IMR-90 (cell line): ENCODE results near the gene TCOF1. TPM values are rescaled to one million over a fixed set of nuclear protein-coding genes. Genes with fewer than 3 reads are reported as not detected.
A peak's percentile ranks its signal among the peaks of the same experiment; 100 is the strongest.

Experiments
- ATAC-seq: fragments of 200-7000 bp; cut with Tn5 transposase; 2 replicates; pipeline ENCODE4 v1.9.1; 2020; ENCODE audit warnings: low read depth, mild to moderate bottlenecking, moderate library complexity
- BruUV-seq: library from RNA; stranded (reverse); fragments of 400-500 nt; replicated peaks from 2 replicates; lab custom pipeline; 2021; lab: Mats Ljungman, UMichigan
- CTCF ChIA-PET: fragments of 300-600 bp; formaldehyde crosslinking; extraction: SDS; loops from one replicate; lab custom pipeline; 2021; ENCODE audit warnings: antibody characterized with exemption; lab: Yijun Ruan, JAX
- POLR2A ChIA-PET: fragments of 300-600 bp; sonication (Branson Sonifier 250); formaldehyde crosslinking; loops from one replicate; lab custom pipeline; 2022; ENCODE audit warnings: antibody characterized with exemption; ENCODE audit not compliant: unreplicated experiment; lab: Charles Lee
- DNase-seq: peaks from one replicate; pipeline ENCODE4 v3.0.0; 2013
- H2AFZ ChIP-seq: replicated peaks from 2 replicates; pipeline ENCODE3; 2013; ENCODE audit warnings: low read length, mild to moderate bottlenecking; ENCODE audit not compliant: poor library complexity
- H2AK5ac ChIP-seq: 2 replicates; pipeline ENCODE4 v1.6.1; 2013; ENCODE audit warnings: low read depth, low read length, inconsistent platforms
- H2AK9ac ChIP-seq: replicated peaks from 2 replicates; pipeline ENCODE3; 2013; ENCODE audit warnings: mild to moderate bottlenecking, low read depth, low read length, moderate library complexity; ENCODE audit not compliant: poor library complexity
- H2BK120ac ChIP-seq: 2 replicates; pipeline ENCODE4 v1.6.1; 2013; ENCODE audit warnings: low read depth, low read length, inconsistent platforms
- H2BK15ac ChIP-seq: 3 replicates; pipeline ENCODE4 v1.6.1; 2013; ENCODE audit warnings: low read depth, low read length, inconsistent platforms
- H2BK20ac ChIP-seq: 2 replicates; pipeline ENCODE4 v1.6.1; 2013; ENCODE audit warnings: low read depth, mild to moderate bottlenecking, inconsistent platforms, low read length, moderate library complexity
- H2BK5ac ChIP-seq: 2 replicates; pipeline ENCODE4 v1.6.1; 2013; ENCODE audit warnings: mild to moderate bottlenecking, low read depth, low read length, inconsistent platforms; ENCODE audit not compliant: poor library complexity, severe bottlenecking
- H3K14ac ChIP-seq: replicated peaks from 2 replicates; pipeline ENCODE4 v1.6.1; 2013; ENCODE audit warnings: low read depth, low read length, inconsistent platforms
- H3K18ac ChIP-seq: 2 replicates; pipeline ENCODE4 v1.6.1; 2013; ENCODE audit warnings: low read depth, low read length, control low read depth
- H3K23ac ChIP-seq: 2 replicates; pipeline ENCODE4 v1.6.1; 2013; ENCODE audit warnings: low read depth, low read length, inconsistent platforms
- H3K27ac ChIP-seq: 2 replicates; pipeline ENCODE4 v1.5.1; 2013; ENCODE audit warnings: mild to moderate bottlenecking, control low read depth, low read length; ENCODE audit not compliant: insufficient read depth
- H3K27me3 ChIP-seq: 2 replicates; pipeline ENCODE4 v1.6.1; 2013; ENCODE audit warnings: low read length; ENCODE audit not compliant: control insufficient read depth, insufficient read depth
- H3K36me3 ChIP-seq: 2 replicates; pipeline ENCODE4 v1.6.1; 2013; ENCODE audit warnings: low read length, mixed read lengths; ENCODE audit not compliant: control insufficient read depth, insufficient read depth
- H3K4ac ChIP-seq: 2 replicates; pipeline ENCODE4 v1.6.1; 2013; ENCODE audit warnings: low read depth, low read length, inconsistent platforms
- H3K4me1 ChIP-seq: 2 replicates; pipeline ENCODE4 v1.6.1; 2013; ENCODE audit warnings: low read length, mixed read lengths; ENCODE audit not compliant: control insufficient read depth, insufficient read depth
- H3K4me2 ChIP-seq: 2 replicates; pipeline ENCODE4 v1.6.1; 2013; ENCODE audit warnings: low read depth, mild to moderate bottlenecking, control low read depth, low read length, moderate library complexity
- H3K4me3 ChIP-seq: 2 replicates; pipeline ENCODE4 v1.5.1; 2013; ENCODE audit warnings: low read depth, mild to moderate bottlenecking, control low read depth, low read length, moderate library complexity; ENCODE audit not compliant: insufficient read depth
- H3K56ac ChIP-seq: 2 replicates; pipeline ENCODE4 v1.6.1; 2013; ENCODE audit warnings: low read length, inconsistent platforms; ENCODE audit not compliant: insufficient read depth; ENCODE audit errors: extremely low read depth
- H3K79me1 ChIP-seq, 2 experiments: 2 replicates each; pipeline ENCODE4 v1.6.1; 2013; ENCODE audit warnings: low read length in 2 of 2, inconsistent platforms in 1 of 2, low read depth in 1 of 2
- H3K9ac ChIP-seq: 2 replicates; pipeline ENCODE4 v1.6.1; 2013; ENCODE audit warnings: low read depth, low read length, control low read depth
- H3K9me1 ChIP-seq: 2 replicates; pipeline ENCODE4 v1.6.1; 2013; ENCODE audit warnings: low read length, inconsistent platforms; ENCODE audit not compliant: insufficient read depth
- H3K9me3 ChIP-seq: 2 replicates; pipeline ENCODE4 v1.6.1; 2013; ENCODE audit warnings: low read length; ENCODE audit not compliant: control insufficient read depth, insufficient read depth
- H4K20me1 ChIP-seq: 2 replicates; pipeline ENCODE4 v1.6.1; 2013; ENCODE audit warnings: low read length, inconsistent platforms; ENCODE audit not compliant: insufficient read depth
- H4K5ac ChIP-seq: 2 replicates; pipeline ENCODE4 v1.6.1; 2013; ENCODE audit warnings: mild to moderate bottlenecking, low read depth, low read length, control low read depth
- H4K8ac ChIP-seq, 2 experiments: 2 replicates each; pipeline ENCODE4 v1.6.1; 2013; ENCODE audit warnings: low read depth in 2 of 2, low read length in 2 of 2, control low read depth in 1 of 2, inconsistent platforms in 1 of 2
- H4K91ac ChIP-seq: 2 replicates; pipeline ENCODE4 v1.6.1; 2013; ENCODE audit warnings: low read depth, low read length, inconsistent platforms; ENCODE audit not compliant: insufficient read depth
- CTCF ChIP-seq: conservative IDR thresholded peaks from 2 replicates; pipeline ENCODE4 v1.5.1; 2012; ENCODE audit warnings: mild to moderate bottlenecking, low read depth, low read length, improper control_type of control experiment
- MXI1 ChIP-seq: IDR thresholded peaks from 2 replicates; pipeline ENCODE4 v1.6.1; 2012; ENCODE audit warnings: low read depth, mild to moderate bottlenecking, low read length, moderate library complexity, borderline replicate concordance
- RAD21 ChIP-seq: IDR thresholded peaks from 2 replicates; pipeline ENCODE4 v1.6.1; 2012; ENCODE audit warnings: low read length, improper control_type of control experiment
- RFX5 ChIP-seq: IDR thresholded peaks from 2 replicates; pipeline ENCODE4 v1.8.0; 2012; ENCODE audit warnings: low read depth, mild to moderate bottlenecking, low read length, moderate library complexity
- SMC3 ChIP-seq: fragments of 150-350 bp; IDR thresholded peaks from 2 replicates; pipeline ENCODE4 v1.6.1; 2016; ENCODE audit warnings: low read depth, mild to moderate bottlenecking, antibody characterized with exemption, low read length, moderate library complexity
- USF2 ChIP-seq: fragments of 150-350 bp; IDR thresholded peaks from 2 replicates; pipeline ENCODE4 v1.6.1; 2017; ENCODE audit warnings: mild to moderate bottlenecking, antibody characterized with exemption, low read length, low read depth
- WGBS, 2 experiments: methylation state at CpG; one replicate each; pipeline versions ENCODE4 v1.1.5 to v1.1.7; 2013; ENCODE audit warnings: missing lambda C conversion rate in 2 of 2; ENCODE audit not compliant: insufficient read length in 1 of 2; ENCODE audit errors: extremely low coverage in 2 of 2; 5-methylcytosine and 5-hydroxymethylcytosine counted together
- dilution Hi-C: fragments of 300-500 bp; cut with HindIII; formaldehyde crosslinking; loops from one replicate; pipeline ENCODE4 v1.14.3; 2018; ENCODE audit warnings: low sequenced_read_pairs; ENCODE audit not compliant: unreplicated experiment
- in situ Hi-C: fragments of 300-500 bp; cut with MboI; formaldehyde crosslinking; loops from 3 replicates; pipeline ENCODE4 v1.14.3; 2019; ENCODE audit warnings: low sequenced_read_pairs, inconsistent platforms, mixed read lengths
- intact Hi-C: fragments of 100-400 bp; cut with micrococcal nuclease; formaldehyde crosslinking; loops from 2 replicates; pipeline ENCODE4 v1.10.0; 2022
- polyA plus RNA-seq, 3 experiments: library from polyadenylated mRNA; depleted of rRNA; stranded (reverse); fragments of >200 nt; gene quantifications; 2 replicates each; pipeline ENCODE4 v1.2.3, GENCODE V29; 2012; ENCODE audit warnings: low replicate concordance in 1 of 3
- total RNA-seq: library from RNA; depleted of rRNA; stranded (reverse); fragments of >200 nt; gene quantifications from 2 replicates; pipeline ENCODE4 v1.2.3, GENCODE V29; 2012
- TF ChIP-seq, protein P1 (sequence below): fragments of 150-350 bp; IDR thresholded peaks from 2 replicates; pipeline ENCODE4 v1.6.1; 2016; ENCODE audit warnings: low read depth, mild to moderate bottlenecking, low read length, moderate library complexity, borderline replicate concordance

Gene TCOF1
- total and polyA plus RNA-seq, 2 of the 4 experiments (the other 2 are of a cell fraction), result 18.2 to 19.7 TPM

DNA sequence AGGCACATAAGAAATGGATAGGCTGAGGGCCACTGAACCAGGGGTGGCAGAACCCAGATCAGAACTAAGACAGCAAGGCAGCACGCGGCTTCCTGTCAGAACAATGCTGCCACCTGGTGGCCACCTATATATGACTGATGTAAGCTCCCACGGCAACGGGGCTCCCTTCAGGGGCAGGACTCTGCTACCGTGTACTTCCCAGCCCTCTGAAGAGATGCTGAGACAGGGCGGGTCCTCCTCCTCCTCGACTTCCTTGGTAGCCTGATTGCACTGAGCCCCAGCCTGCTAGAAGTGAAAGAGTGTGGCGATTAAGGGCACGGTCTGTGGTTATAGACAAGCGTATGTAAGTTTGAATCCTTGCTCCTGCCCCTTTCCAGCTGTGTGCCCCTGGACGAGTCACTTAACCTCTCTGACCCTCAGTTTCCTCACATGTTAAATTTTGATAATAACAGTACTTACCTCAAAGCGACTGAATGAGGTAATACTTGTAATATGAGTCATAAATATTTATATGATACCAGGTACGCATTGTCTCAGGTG lies 78.7 kb downstream of the TCOF1 start:
- peak overlapping the region; percentile 25; the same call in 1 of the 3 replicates for H2BK15ac ChIP-seq
- peak overlapping the region; percentile 91 for H2AFZ ChIP-seq
- no peak overlapping the region for H2AK9ac ChIP-seq
- WGBS, 2 experiments, result 40% methylated on average over 1 of the region's 13 CpGs; no CpG with 5 or more reads in 1 of the 2 experiments
- H4K8ac ChIP-seq, result peak overlapping the region in 1 of 2 experiments; percentile 63; a peak in 1 of 4 replicates
- H3K14ac ChIP-seq, result no peak overlapping the region
- H3K18ac ChIP-seq, result 0 out of 2 replicates have a peak overlapping the region, but pooled peaks have one; percentile 24
- H3K56ac ChIP-seq, result no peak overlapping the region
- no peak overlapping the region for H3K9ac ChIP-seq
- no peak overlapping the region for H3K27ac ChIP-seq
- in situ Hi-C loops (loop anchor here (10.0 to 25.0 kb wide), 3 partner anchors 171 to 799 kb away; no protein-coding TSS in a partner anchor), dilution Hi-C loops (no loop called here), intact Hi-C loops (loop anchor here (1.0 to 10.0 kb wide), 9 partner anchors 77 to 601 kb away; partner anchors contain the start of genes HMGXB3 and TIGD6)
- no peaks in the 10 kb centered on the region for H3K36me3 ChIP-seq
- H2BK5ac ChIP-seq, result no peak overlapping the region
- no peak overlapping the region for H3K4me3 ChIP-seq
- peak overlapping the region; percentile 55; the same call in 1 of the 2 replicates for H3K23ac ChIP-seq
- DNase-seq (peak; percentile 89), ATAC-seq (peak; percentile 81)
- peak overlapping the region; percentile 47; the same call in 1 of the 2 replicates for H4K91ac ChIP-seq
- CTCF ChIA-PET, result interaction anchor here (0.5 to 1.0 kb wide), 4 partner anchors 26 to 329 kb away, joined by 3 to 5 read pairs (median 3); no protein-coding TSS in a partner anchor
- H3K4me1 ChIP-seq, result peaks cover 5% of the 10 kb centered on the region
- H2BK120ac ChIP-seq, result peak overlapping the region; percentile 80
- H3K4ac ChIP-seq, result peak overlapping the region; percentile 78
- H2AK5ac ChIP-seq, result peak overlapping the region; percentile 83
- no peaks in the 10 kb centered on the region for H3K27me3 ChIP-seq
- POLR2A ChIA-PET, result interaction anchor here (0.5 kb wide), 1 partner anchor 58 kb away, joined by 5 read pairs; no protein-coding TSS in a partner anchor
- no peaks in the 10 kb centered on the region for H3K9me3 ChIP-seq
- no peaks in the 10 kb centered on the region for H3K79me1 ChIP-seq
- peak; percentile 88 for TF ChIP-seq RAD21
- TF ChIP-seq SMC3, result peak; percentile 90
- peak; percentile 85 for TF ChIP-seq CTCF
- TF ChIP-seq MXI1, result peak; percentile 65; the same call in 1 of the 2 replicates
- TF ChIP-seq, protein P1, sequence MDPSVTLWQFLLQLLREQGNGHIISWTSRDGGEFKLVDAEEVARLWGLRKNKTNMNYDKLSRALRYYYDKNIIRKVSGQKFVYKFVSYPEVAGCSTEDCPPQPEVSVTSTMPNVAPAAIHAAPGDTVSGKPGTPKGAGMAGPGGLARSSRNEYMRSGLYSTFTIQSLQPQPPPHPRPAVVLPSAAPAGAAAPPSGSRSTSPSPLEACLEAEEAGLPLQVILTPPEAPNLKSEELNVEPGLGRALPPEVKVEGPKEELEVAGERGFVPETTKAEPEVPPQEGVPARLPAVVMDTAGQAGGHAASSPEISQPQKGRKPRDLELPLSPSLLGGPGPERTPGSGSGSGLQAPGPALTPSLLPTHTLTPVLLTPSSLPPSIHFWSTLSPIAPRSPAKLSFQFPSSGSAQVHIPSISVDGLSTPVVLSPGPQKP, result no peak
- TF ChIP-seq RFX5, result 0 out of 2 replicates have a peak, but pooled peaks have one; percentile 9
- no peak for TF ChIP-seq USF2
- peak overlapping the region; percentile 92 for H2BK20ac ChIP-seq
- no peaks in the 10 kb centered on the region; the same call in 1 of the 2 replicates for H4K20me1 ChIP-seq
- peaks cover 3% of the 10 kb centered on the region; the same call in 1 of the 2 replicates for H3K9me1 ChIP-seq
- peak overlapping the region; percentile 43 for H3K4me2 ChIP-seq
- no TSS peak for BruUV-seq
- H4K5ac ChIP-seq, result 0 out of 2 replicates have a peak overlapping the region, but pooled peaks have one; percentile 20
